HEK293T (cell line): ENCODE measurements around the gene PPFIA2.

ENCODE experiments used
- ARNT ChIP-seq: fragments of 450-650 bp; IDR thresholded peaks from 2 replicates; pipeline ENCODE4 v1.6.1; 2017; ENCODE audit warnings: mild to moderate bottlenecking
- BHLHE40 ChIP-seq: fragments of 450-650 bp; IDR thresholded peaks from 2 replicates; pipeline ENCODE4 v1.6.1; 2016; ENCODE audit warnings: mild to moderate bottlenecking, moderate library complexity, borderline replicate concordance
- CTBP1 ChIP-seq: fragments of 450-650 bp; IDR thresholded peaks from 2 replicates; pipeline ENCODE4 v1.6.1; 2016; ENCODE audit warnings: borderline replicate concordance
- ELF4 ChIP-seq: fragments of 450-650 bp; IDR thresholded peaks from 2 replicates; pipeline ENCODE4 v1.6.1; 2017; ENCODE audit warnings: antibody characterized with exemption
- FOXA1 ChIP-seq: fragments of 450-650 bp; IDR thresholded peaks from 2 replicates; pipeline ENCODE4 v1.6.1; 2016; ENCODE audit warnings: mild to moderate bottlenecking
- FOXK2 ChIP-seq: fragments of 450-650 bp; IDR thresholded peaks from 2 replicates; pipeline ENCODE4 v1.6.1; 2016; ENCODE audit warnings: mild to moderate bottlenecking
- FOXM1 ChIP-seq: fragments of 450-650 bp; IDR thresholded peaks from 2 replicates; pipeline ENCODE4 v1.6.1; 2017; ENCODE audit warnings: mild to moderate bottlenecking, borderline replicate concordance
- HDGF ChIP-seq: fragments of 450-650 bp; IDR thresholded peaks from 2 replicates; pipeline ENCODE4 v1.6.1; 2017; ENCODE audit warnings: antibody characterized with exemption, borderline replicate concordance
- LEF1 ChIP-seq: fragments of 450-650 bp; IDR thresholded peaks from 2 replicates; pipeline ENCODE4 v1.6.1; 2017; ENCODE audit warnings: mild to moderate bottlenecking, borderline replicate concordance
- SP1 ChIP-seq: fragments of 450-650 bp; IDR thresholded peaks from 2 replicates; pipeline ENCODE4 v1.6.1; 2017
- SUZ12 ChIP-seq: fragments of 450-650 bp; IDR thresholded peaks from 2 replicates; pipeline ENCODE4 v1.6.1; 2016; ENCODE audit warnings: mild to moderate bottlenecking
- TARDBP ChIP-seq: fragments of 450-650 bp; IDR thresholded peaks from 2 replicates; pipeline ENCODE4 v1.6.1; 2016

DNA sequence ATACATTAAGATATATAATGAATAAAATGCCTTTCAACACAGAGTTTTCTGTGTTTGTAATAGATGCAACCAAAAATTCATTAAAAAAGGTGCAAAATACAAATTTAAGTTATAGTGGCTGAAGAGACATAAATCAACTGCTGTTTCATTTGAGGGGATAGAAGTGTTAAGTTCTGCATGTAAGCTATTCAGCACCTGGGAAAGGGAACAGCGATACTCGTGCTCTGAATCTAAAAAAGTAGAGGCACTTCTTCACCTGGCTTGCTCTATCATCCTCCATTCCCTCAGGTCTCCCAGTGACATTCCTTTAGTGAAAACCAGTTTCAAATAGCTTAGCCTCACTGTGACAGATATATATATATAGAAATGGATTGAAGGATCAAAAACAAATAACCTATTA is 458.7 kb downstream of the PPFIA2 start:
- TF ChIP-seq BHLHE40, result no peak
- no peak for TF ChIP-seq SUZ12
- TF ChIP-seq SP1, result no peak
- no peak for TF ChIP-seq FOXA1
- no peak for TF ChIP-seq ELF4
- no peak for TF ChIP-seq TARDBP
- no peak for TF ChIP-seq FOXK2
- TF ChIP-seq LEF1, result no peak
- no peak for TF ChIP-seq ARNT
- no peak for TF ChIP-seq FOXM1
- no peak for TF ChIP-seq CTBP1
- TF ChIP-seq HDGF, result no peak
